GM21786 (cell line): ENCODE data around the gene CATSPER1.

Source experiments
- ATAC-seq: cut with Tn5 transposase; IDR thresholded peaks from one replicate; pipeline ENCODE4 v1.9.1; 2021; ENCODE audit not compliant: unreplicated experiment

Gene CATSPER1

GRCh38 chr11:65973439-65974110, 52.7 kb downstream of the CATSPER1 start:
- ATAC-seq, result no peak

- ATAC-seq, result no peak
Observed at GRCh38 chr11:65972116-65972515, 54.2 kb downstream of the CATSPER1 start.

GRCh38 chr11:65968600-65969482, 57.4 kb downstream of the CATSPER1 start:
- ATAC-seq, result no peak

GRCh38 chr11:65967329-65967934, 58.8 kb downstream of the CATSPER1 start:
- no peak for ATAC-seq
